Activated T-cell treated with anti-CD3 and anti-CD28 coated beads, Interleukin-2, amount 50 U/mL, for 4 hours (primary cell): ENCODE results near the gene TTF2. TPM values are rescaled to one million over a fixed set of nuclear protein-coding genes. Genes with fewer than 3 reads are reported as not detected.

Experiments
- ATAC-seq, 2 donors: fragments of 200-7000 bp; cut with Tn5 transposase; one replicate each; pipeline ENCODE4 v1.10.0; 2021
- DNase-seq: peaks from one replicate; pipeline ENCODE4 v3.0.0-alpha.2; 2020
- H3K27me3 Mint-ChIP-seq: one replicate; pipeline ENCODE4 v1.8.0; 2021; ENCODE audit warnings: low read depth, mixed read lengths
- H3K36me3 Mint-ChIP-seq: one replicate; pipeline ENCODE4 v1.8.0; 2022; ENCODE audit warnings: mixed read lengths; ENCODE audit not compliant: insufficient read depth
- H3K4me1 Mint-ChIP-seq: one replicate; pipeline ENCODE4 v1.8.0; 2021; ENCODE audit warnings: low read depth, mixed read lengths
- H3K4me3 Mint-ChIP-seq: one replicate; pipeline ENCODE4 v1.8.0; 2021; ENCODE audit warnings: mild to moderate bottlenecking, moderate library complexity, mixed read lengths
- H3K9me3 Mint-ChIP-seq: one replicate; pipeline ENCODE4 v1.8.0; 2021; ENCODE audit warnings: mixed read lengths
- total RNA-seq, 3 donors: library from RNA; stranded (reverse); gene quantifications; one replicate each; pipeline ENCODE4 v1.2.1, GENCODE V29; 2021

The TTF2 gene
- total RNA-seq, 3 donors from 2014 or later: 59.8 to 62.4 (median 60.7) TPM

GRCh38 chr1:117128323-117129079 is 68.4 kb downstream of the TTF2 start:
- H3K4me1 Mint-ChIP-seq: peaks cover 3% of the 10 kb centered on the region
- no peak for ATAC-seq

GRCh38 chr1:117130526-117130925 is 70.4 kb downstream of the TTF2 start:
- ATAC-seq (no peak), DNase-seq (no peak)

More at GRCh38 chr1:117128323-117129079, 68.4 kb downstream of the TTF2 start:
- Mint-ChIP-seq H3K4me3 (no peak overlapping the region), H3K36me3 (no peaks in the 10 kb centered on the region), H3K27me3 (peaks cover 5% of the 10 kb centered on the region), H3K9me3 (no peaks in the 10 kb centered on the region)
- DNase-seq: no peak

GRCh38 chr1:117135329-117135728 is 75.2 kb downstream of the TTF2 start:
- H3K27me3 Mint-ChIP-seq: peaks cover 15% of the 10 kb centered on the region
- H3K4me1 Mint-ChIP-seq: no peaks in the 10 kb centered on the region
- no peak for ATAC-seq
- DNase-seq: no peak
- no peaks in the 10 kb centered on the region for H3K36me3 Mint-ChIP-seq
- no peak overlapping the region for H3K4me3 Mint-ChIP-seq
- H3K9me3 Mint-ChIP-seq: no peaks in the 10 kb centered on the region

More at GRCh38 chr1:117130526-117130925, 70.4 kb downstream of the TTF2 start:
- Mint-ChIP-seq H3K9me3 (no peaks in the 10 kb centered on the region), H3K36me3 (no peaks in the 10 kb centered on the region), H3K27me3 (peaks cover 15% of the 10 kb centered on the region), H3K4me1 (peaks cover 3% of the 10 kb centered on the region), H3K4me3 (no peak overlapping the region)

DNA sequence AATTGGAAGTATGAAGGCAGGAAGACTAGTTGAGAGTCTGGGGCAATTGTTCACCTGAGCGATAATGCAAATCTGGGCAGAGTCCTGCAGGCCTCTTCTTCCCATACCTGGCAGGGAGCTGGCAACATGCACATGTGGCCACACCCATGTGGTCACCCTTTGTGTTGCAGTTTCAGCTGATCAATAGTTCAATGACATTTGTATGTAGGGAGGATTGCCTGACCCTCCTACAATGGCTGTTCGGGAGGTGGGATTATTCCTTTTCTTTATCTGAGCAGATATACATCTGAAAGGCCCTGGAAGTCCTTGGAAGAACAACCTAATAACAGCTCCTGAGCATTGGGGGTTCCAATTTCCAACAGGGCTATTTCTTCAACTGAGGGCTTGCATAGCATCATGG is 76.6 kb downstream of the TTF2 start:
- no peak for ATAC-seq
- Mint-ChIP-seq H3K36me3 (no peaks in the 10 kb centered on the region), H3K9me3 (no peaks in the 10 kb centered on the region), H3K27me3 (peaks cover 15% of the 10 kb centered on the region), H3K4me1 (no peaks in the 10 kb centered on the region), H3K4me3 (no peak overlapping the region)
- DNase-seq: no peak

DNA sequence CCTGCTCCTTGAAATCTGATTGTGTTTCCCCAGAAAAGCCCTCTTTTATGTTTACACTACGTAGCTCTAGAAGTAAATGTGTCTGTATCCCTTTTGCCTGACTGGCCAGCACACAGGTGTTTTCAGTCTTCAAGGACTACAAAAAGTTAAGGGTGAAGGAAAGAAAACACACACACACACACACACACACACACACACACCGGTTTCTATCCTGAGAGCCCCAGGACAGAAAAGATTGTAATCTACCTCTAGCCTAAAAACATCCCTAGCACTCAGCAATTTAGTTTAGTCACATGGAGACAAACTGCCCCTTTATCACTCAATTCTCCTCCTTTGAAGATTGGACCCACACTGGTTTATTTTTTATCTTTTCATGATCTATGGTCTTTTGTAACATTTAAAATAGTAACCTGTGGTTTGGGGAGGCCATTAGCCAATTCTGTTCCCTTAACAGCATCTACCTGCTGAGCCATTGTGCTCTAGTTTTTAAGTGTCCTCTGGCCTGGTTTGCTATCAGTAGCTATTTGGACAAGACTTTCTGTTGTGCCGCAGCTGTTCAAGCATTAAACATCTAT is 77.2 kb downstream of the TTF2 start:
- Mint-ChIP-seq H3K4me1 (no peaks in the 10 kb centered on the region), H3K9me3 (no peaks in the 10 kb centered on the region), H3K36me3 (no peaks in the 10 kb centered on the region), H3K4me3 (no peak overlapping the region), H3K27me3 (peaks cover 15% of the 10 kb centered on the region)
- DNase-seq: no peak
- ATAC-seq: no peak

DNA sequence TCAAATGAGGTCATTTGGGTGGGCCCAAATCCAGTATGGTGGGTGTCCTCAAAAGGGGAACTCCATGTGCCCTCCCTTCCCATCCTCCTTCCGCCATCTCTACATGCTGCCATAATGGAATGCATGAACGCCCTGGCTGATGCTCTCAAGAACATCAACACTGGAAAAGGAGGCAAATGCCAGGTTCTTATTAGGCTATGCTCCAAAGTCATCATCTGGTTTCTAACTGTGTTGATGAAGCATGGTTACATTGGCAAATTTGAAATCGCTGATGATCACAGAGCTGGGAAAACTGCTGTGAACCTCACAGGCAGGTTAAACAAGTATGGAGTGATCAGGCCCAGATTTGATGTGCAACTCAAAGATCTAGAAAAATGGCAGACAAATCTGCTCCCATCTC is 78.0 kb downstream of the TTF2 start:
- no peaks in the 10 kb centered on the region for H3K36me3 Mint-ChIP-seq
- DNase-seq (no peak), ATAC-seq (no peak)
- peaks cover 15% of the 10 kb centered on the region for H3K27me3 Mint-ChIP-seq
- H3K4me3 Mint-ChIP-seq: no peak overlapping the region
- no peaks in the 10 kb centered on the region for H3K9me3 Mint-ChIP-seq
- H3K4me1 Mint-ChIP-seq: no peaks in the 10 kb centered on the region

DNA sequence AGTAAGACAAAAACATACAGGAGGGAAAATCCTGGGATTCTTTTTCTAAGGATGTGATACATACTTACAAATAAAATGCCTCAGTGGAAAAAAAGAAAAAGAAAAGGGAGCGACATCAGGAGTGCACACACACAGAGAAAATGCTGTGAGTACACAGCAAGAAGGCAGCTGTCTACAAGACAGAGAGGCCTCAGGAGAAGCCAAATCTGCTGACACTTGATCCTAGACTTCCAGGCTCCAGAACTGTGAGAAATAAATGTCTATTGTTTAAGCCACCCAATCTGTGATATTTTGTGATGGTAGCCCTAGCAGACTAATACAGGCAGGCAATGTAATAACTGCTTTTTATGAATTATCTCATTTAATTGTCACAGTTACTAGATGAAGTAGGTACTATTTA is 78.4 kb downstream of the TTF2 start:
- Mint-ChIP-seq H3K4me1 (no peaks in the 10 kb centered on the region), H3K9me3 (no peaks in the 10 kb centered on the region), H3K36me3 (no peaks in the 10 kb centered on the region), H3K27me3 (peaks cover 15% of the 10 kb centered on the region), H3K4me3 (no peak overlapping the region)
- DNase-seq (no peak), ATAC-seq (no peak)

- H3K36me3 Mint-ChIP-seq: no peaks in the 10 kb centered on the region
- no peak overlapping the region for H3K4me3 Mint-ChIP-seq
- ATAC-seq (no peak), DNase-seq (no peak)
- H3K4me1 Mint-ChIP-seq: no peaks in the 10 kb centered on the region
- peaks cover 5% of the 10 kb centered on the region for H3K27me3 Mint-ChIP-seq
- H3K9me3 Mint-ChIP-seq: no peaks in the 10 kb centered on the region
These were observed 82.1 kb downstream of the TTF2 start for GRCh38 chr1:117142200-117142599.

- no peak for DNase-seq
- Mint-ChIP-seq H3K4me1 (no peaks in the 10 kb centered on the region), H3K27me3 (peaks cover 5% of the 10 kb centered on the region), H3K36me3 (no peaks in the 10 kb centered on the region), H3K9me3 (no peaks in the 10 kb centered on the region), H3K4me3 (no peak overlapping the region)
- no peak for ATAC-seq
These were observed 83.0 kb downstream of the TTF2 start for GRCh38 chr1:117143172-117143571.

- ATAC-seq (no peak), DNase-seq (no peak)
- Mint-ChIP-seq H3K4me1 (no peaks in the 10 kb centered on the region), H3K36me3 (no peaks in the 10 kb centered on the region), H3K4me3 (no peak overlapping the region), H3K27me3 (peaks cover 5% of the 10 kb centered on the region), H3K9me3 (no peaks in the 10 kb centered on the region)
These were observed 83.7 kb downstream of the TTF2 start for GRCh38 chr1:117143871-117144270.

DNA sequence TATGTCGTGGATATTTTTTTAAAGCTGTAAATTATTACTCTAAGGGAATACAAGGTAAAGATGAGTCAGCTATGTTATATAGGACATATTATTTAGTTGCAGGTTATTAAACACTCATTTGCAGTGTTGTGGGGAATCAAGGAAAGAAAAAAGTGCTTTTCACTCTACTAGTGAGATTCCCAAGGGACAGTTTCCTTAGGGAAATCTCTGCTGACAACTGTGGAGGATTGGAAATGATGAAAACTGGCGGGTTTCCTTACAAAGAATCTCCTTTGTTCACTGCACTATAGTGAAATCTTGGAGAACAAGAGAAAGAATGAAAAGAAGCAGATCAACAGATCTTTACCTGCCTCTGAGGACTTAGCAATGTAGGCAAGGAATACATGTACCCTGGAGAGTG is 85.9 kb downstream of the TTF2 start:
- ATAC-seq (no peak), DNase-seq (no peak)
- no peaks in the 10 kb centered on the region for H3K4me1 Mint-ChIP-seq
- H3K4me3 Mint-ChIP-seq: no peak overlapping the region
- no peaks in the 10 kb centered on the region for H3K36me3 Mint-ChIP-seq
- H3K9me3 Mint-ChIP-seq: no peaks in the 10 kb centered on the region
- peaks cover 7% of the 10 kb centered on the region for H3K27me3 Mint-ChIP-seq

DNA sequence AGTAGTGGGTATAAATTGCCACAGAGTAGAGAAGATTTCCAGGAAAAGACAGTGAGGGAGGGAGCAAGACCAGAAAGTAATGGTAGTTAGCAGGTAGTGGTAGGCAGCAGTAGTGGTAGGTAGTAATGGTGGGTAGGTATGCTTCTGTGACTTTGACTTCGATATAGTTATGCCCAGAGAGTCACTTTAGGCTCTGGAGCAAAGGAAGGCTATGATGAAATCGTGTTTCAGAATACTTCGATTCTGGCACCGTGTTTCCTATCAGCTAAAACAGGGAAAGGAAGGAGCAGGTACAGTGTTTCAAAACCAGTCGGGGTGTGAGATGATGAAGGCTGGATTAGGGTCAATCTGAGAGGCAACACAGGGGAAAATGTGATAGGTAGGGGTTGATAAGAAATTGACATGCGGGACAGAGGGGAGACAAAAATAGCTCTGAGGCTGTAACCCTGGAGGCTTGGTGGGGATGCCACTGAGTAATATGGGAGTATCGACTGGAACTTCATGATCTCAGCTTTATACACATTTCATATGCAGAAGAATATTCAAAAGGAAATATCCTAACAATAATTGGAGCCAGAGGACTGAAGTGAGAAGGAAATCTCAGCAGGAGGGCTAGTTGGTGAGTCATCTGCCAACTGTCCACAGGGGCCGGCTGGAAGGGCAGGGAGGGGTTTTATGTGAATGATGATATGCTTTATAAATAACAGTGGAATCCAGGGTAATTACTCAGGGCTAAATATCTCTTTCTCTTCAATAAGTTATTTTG is 86.6 kb downstream of the TTF2 start:
- Mint-ChIP-seq H3K27me3 (peaks cover 7% of the 10 kb centered on the region), H3K4me3 (no peak overlapping the region), H3K4me1 (no peaks in the 10 kb centered on the region), H3K9me3 (no peaks in the 10 kb centered on the region), H3K36me3 (no peaks in the 10 kb centered on the region)
- ATAC-seq: no peak
- no peak for DNase-seq

DNA sequence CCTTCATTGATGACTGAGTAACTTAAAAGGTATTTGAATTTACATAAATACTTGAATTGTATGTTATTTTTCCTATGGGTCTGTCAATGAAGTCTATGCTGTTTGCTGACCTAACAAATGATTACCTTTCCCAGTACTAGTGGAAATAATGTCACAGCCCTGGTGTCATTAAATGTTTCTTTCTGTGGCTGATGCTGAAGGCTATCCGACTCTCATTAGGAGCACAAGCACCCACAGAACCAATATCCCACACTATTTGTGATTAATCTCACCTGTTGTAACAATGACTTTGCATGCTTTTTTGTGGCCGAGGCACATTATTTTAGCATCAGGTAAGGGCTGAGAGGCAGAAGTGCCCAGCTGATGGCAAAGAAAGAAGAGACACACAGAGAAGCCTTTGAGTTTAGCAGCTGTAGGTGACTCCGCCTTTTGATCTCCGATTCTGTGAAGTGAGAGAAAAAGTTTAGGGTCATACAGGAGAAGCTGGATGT is 87.3 kb downstream of the TTF2 start:
- H3K36me3 Mint-ChIP-seq: no peaks in the 10 kb centered on the region
- H3K4me1 Mint-ChIP-seq: no peaks in the 10 kb centered on the region
- peaks cover 7% of the 10 kb centered on the region for H3K27me3 Mint-ChIP-seq
- no peak for DNase-seq
- ATAC-seq: no peak
- H3K9me3 Mint-ChIP-seq: no peaks in the 10 kb centered on the region
- no peak overlapping the region for H3K4me3 Mint-ChIP-seq

GRCh38 chr1:117147856-117148588 is 87.9 kb downstream of the TTF2 start:
- H3K4me3 Mint-ChIP-seq: no peak overlapping the region
- H3K9me3 Mint-ChIP-seq: no peaks in the 10 kb centered on the region
- peaks cover 7% of the 10 kb centered on the region for H3K27me3 Mint-ChIP-seq

More at GRCh38 chr1:117147856-117148588, 87.9 kb downstream of the TTF2 start:
- no peak for DNase-seq
- ATAC-seq: no peak
- no peaks in the 10 kb centered on the region for H3K36me3 Mint-ChIP-seq
- no peaks in the 10 kb centered on the region for H3K4me1 Mint-ChIP-seq
